HepG2 (cell line): Measurements from ENCODE around the gene BMPR1B. TPM values are rescaled to one million over a fixed set of nuclear protein-coding genes. Genes with fewer than 3 reads are reported as not detected.

ENCODE experiments used
- ATAC-seq: fragments of 200-7000 bp; cut with Tn5 transposase; 3 replicates; pipeline ENCODE4 v1.9.1; 2020; ENCODE audit warnings: mild to moderate bottlenecking, moderate library complexity
- BruUV-seq: library from RNA; stranded (reverse); fragments of 400-500 nt; replicated peaks from 2 replicates; lab custom pipeline; 2021; lab: Mats Ljungman, UMichigan
- CTCF ChIA-PET: fragments of 300-600 bp; formaldehyde crosslinking; extraction: SDS; loops from one replicate; lab custom pipeline; 2021; ENCODE audit warnings: low total read pairs, inconsistent platforms, low intra/inter-chr PET ratio; lab: Yijun Ruan, JAX
- POLR2A ChIA-PET: fragments of 350-600 bp; sonication (Branson Sonifier 250); formaldehyde crosslinking; loops from one replicate; lab custom pipeline; 2020; ENCODE audit warnings: antibody characterized with exemption, inconsistent platforms; lab: Yijun Ruan, JAX
- DNase-seq: peaks from one replicate; pipeline ENCODE4 v3.0.0-alpha.2; 2015; ENCODE audit warnings: low spot score
- FAIRE-seq: peaks from 3 replicates; lab custom pipeline; 2011; peaks lifted over from hg19 to GRCh38; lab: Jason Lieb, UNC
- H2AFZ ChIP-seq: one replicate; pipeline ENCODE4 v1.6.1; 2011; ENCODE audit warnings: low read length, inconsistent platforms
- H3K27ac ChIP-seq: fragments of 300-600 bp; 3 replicates; pipeline ENCODE4 v1.8.0; 2011; ENCODE audit warnings: mixed run types, mild to moderate bottlenecking, mixed read lengths, low read length, inconsistent platforms; ENCODE audit not compliant: insufficient read depth; ENCODE audit errors: extremely low read length
- H3K27me3 ChIP-seq, 2 experiments: fragments of 200-600 bp in 1 of 2; 2 replicates in 1 of 2; 3 replicates in 1 of 2; pipeline versions ENCODE4 v1.6.0 to v1.8.0; 2011; ENCODE audit warnings: low read length in 2 of 2, mild to moderate bottlenecking in 2 of 2, moderate library complexity in 2 of 2, inconsistent platforms in 1 of 2; ENCODE audit not compliant: insufficient read depth in 2 of 2, control insufficient read depth in 1 of 2
- H3K36me3 ChIP-seq, 2 experiments: fragments of 200-600 bp in 1 of 2; replicated peaks in 1 of 2; 2 replicates in 1 of 2; 3 replicates in 1 of 2; pipeline versions ENCODE4 v1.5.1 to v1.8.0; 2011; ENCODE audit warnings: low read length in 2 of 2, inconsistent platforms in 1 of 2; ENCODE audit not compliant: insufficient read depth in 2 of 2, control insufficient read depth in 1 of 2
- H3K4me1 ChIP-seq: 2 replicates; pipeline ENCODE4 v1.5.1; 2012; ENCODE audit warnings: low read length, inconsistent platforms; ENCODE audit not compliant: insufficient read depth
- H3K4me2 ChIP-seq: 2 replicates; pipeline ENCODE4 v1.6.0; 2011; ENCODE audit warnings: low read depth, low read length, inconsistent platforms
- H3K4me3 ChIP-seq, 3 experiments: fragments of 200-600 bp in 1 of 3; sonication (generic), shearing (Covaris generic) in 1 of 3; replicated peaks in 1 of 3; 2 replicates each; pipeline ENCODE4 v1.5.1; 2011 to 2016; ENCODE audit warnings: low read length in 3 of 3, inconsistent platforms in 2 of 3, low read depth in 2 of 3, mild to moderate bottlenecking in 2 of 3, control low read depth in 1 of 3, mixed read lengths in 1 of 3; ENCODE audit not compliant: insufficient read depth in 1 of 3
- H3K79me2 ChIP-seq: one replicate; pipeline ENCODE4 v1.6.1; 2011; ENCODE audit warnings: low read length, inconsistent platforms; ENCODE audit not compliant: insufficient read depth
- H3K9ac ChIP-seq: 2 replicates; pipeline ENCODE4 v1.6.0; 2011; ENCODE audit warnings: mild to moderate bottlenecking, low read depth, low read length, inconsistent platforms; ENCODE audit not compliant: insufficient read depth
- H3K9me3 ChIP-seq: 2 replicates; pipeline ENCODE4 v1.5.1; 2012; ENCODE audit warnings: mild to moderate bottlenecking, low read length
- H4K20me1 ChIP-seq: 2 replicates; pipeline ENCODE4 v1.6.0; 2011; ENCODE audit warnings: inconsistent platforms, mild to moderate bottlenecking, low read length, moderate library complexity; ENCODE audit not compliant: insufficient read depth
- CEBPG ChIP-seq: IDR thresholded peaks from 2 replicates; pipeline ENCODE4 v1.6.1; 2016
- CREB1 ChIP-seq, 2 experiments: fragments of 450-650 bp in 1 of 2; IDR thresholded peaks; 2 replicates each; pipeline ENCODE4 v1.6.1; 2016 to 2017; ENCODE audit warnings: control low read depth in 1 of 2, mild to moderate bottlenecking in 1 of 2, missing compliant biosample characterization in 1 of 2, missing genetic modification characterization in 1 of 2
- GZF1 ChIP-seq: sonication (generic); formaldehyde crosslinking; IDR thresholded peaks from 2 replicates; pipeline ENCODE4 v1.5.1; 2020; ENCODE audit warnings: mild to moderate bottlenecking, missing genetic modification reagents
- HIVEP1 ChIP-seq: sonication (generic); formaldehyde crosslinking; IDR thresholded peaks from 2 replicates; pipeline ENCODE4 v1.4.0; 2020; ENCODE audit warnings: mild to moderate bottlenecking, missing genetic modification reagents
- PCBP1 ChIP-seq: fragments of 200-400 bp; formaldehyde crosslinking; IDR thresholded peaks from 2 replicates; pipeline ENCODE4 v1.6.1; 2017; ENCODE audit warnings: mild to moderate bottlenecking, low read depth, low read length, borderline replicate concordance
- POLR2AphosphoS2 ChIP-seq: IDR thresholded peaks from 2 replicates; pipeline ENCODE4 v1.6.1; 2011; ENCODE audit warnings: low read depth, low read length, improper control_type of control experiment
- RBFOX2 ChIP-seq: fragments of 200-400 bp; formaldehyde crosslinking; IDR thresholded peaks from 2 replicates; pipeline ENCODE4 v1.6.1; 2017; ENCODE audit warnings: low read depth, mild to moderate bottlenecking, low read length
- RFX5 ChIP-seq: IDR thresholded peaks from 2 replicates; pipeline ENCODE4 v1.6.1; 2011; ENCODE audit warnings: low read depth, low read length, improper control_type of control experiment
- TFDP1 ChIP-seq: IDR thresholded peaks from 2 replicates; pipeline ENCODE4 v1.6.1; 2016; ENCODE audit warnings: missing compliant biosample characterization, missing genetic modification reagents, borderline replicate concordance
- ZNF33B ChIP-seq: sonication (generic); formaldehyde crosslinking; IDR thresholded peaks from 2 replicates; pipeline ENCODE4 v1.5.1; 2020; ENCODE audit warnings: mild to moderate bottlenecking, missing genetic modification reagents
- WGBS: methylation state at CpG from one replicate; pipeline ENCODE4 v1.1.6; 2017; ENCODE audit warnings: low lambda C conversion rate; 5-methylcytosine and 5-hydroxymethylcytosine counted together
- in situ Hi-C: cut with HindIII; loops from 2 replicates; pipeline ENCODE4 v1.10.0; 2017; ENCODE audit warnings: low pct_unique_long_range_greater_than_20kb; ENCODE audit not compliant: extremely low pct_ligation_motif_present
- intact Hi-C: fragments of 100-400 bp; cut with micrococcal nuclease; formaldehyde crosslinking; loops from one replicate; pipeline ENCODE4 v1.10.0; 2022; ENCODE audit not compliant: unreplicated experiment
- polyA plus RNA-seq, 8 experiments: library from polyadenylated mRNA; depleted of rRNA in 3 of 8; stranded (reverse) in 7 of 8; unstranded in 1 of 8; fragments of >200 nt; fragmentation: Illumina TruSeq in 4 of 8; extraction: Trizol in 4 of 8; gene quantifications; 2 replicates each; pipeline versions ENCODE4 v1.2.1 to v1.2.3, GENCODE V29; 2011 to 2016; ENCODE audit warnings: low read depth in 4 of 8, missing spikeins in 1 of 8, mixed read lengths in 1 of 8; ENCODE audit not compliant: insufficient read depth in 1 of 8
- total RNA-seq, 5 experiments: library from RNA; depleted of rRNA; stranded (reverse); fragments of >200 nt; fragmentation: Illumina TruSeq; extraction: Trizol; gene quantifications; 2 replicates each; pipeline ENCODE4 v1.2.3, GENCODE V29; 2016; ENCODE audit warnings: low read depth in 1 of 5
- TF ChIP-seq, protein P1 (sequence below): sonication (generic); formaldehyde crosslinking; IDR thresholded peaks from 2 replicates; pipeline ENCODE4 v1.5.0; 2020; ENCODE audit warnings: mild to moderate bottlenecking, missing genetic modification reagents

BMPR1B gene
- total and polyA plus RNA-seq, 2 of the 13 experiments (the other 11 are each of a cell fraction or from before 2014, with no cell fraction given): 0.07 TPM; not detected in 1

DNA sequence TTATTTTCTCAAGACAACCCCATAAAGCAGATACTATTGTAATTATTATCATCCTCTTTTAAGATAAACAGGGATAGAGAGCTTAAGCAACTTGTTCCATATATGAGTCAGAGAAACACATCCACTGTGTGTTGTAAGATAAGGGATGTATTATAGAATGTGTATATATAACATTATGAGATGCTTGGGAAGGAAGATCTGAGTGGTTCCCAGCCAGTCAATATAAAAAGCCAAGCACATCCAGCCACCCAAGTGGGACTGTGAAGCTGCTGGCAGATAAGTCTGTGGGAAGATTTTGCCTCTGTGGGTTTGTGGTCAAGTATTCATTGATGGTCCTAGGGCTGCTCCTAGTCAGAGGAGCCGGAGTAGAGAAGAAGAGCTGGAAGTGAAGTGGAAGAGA lies 16.5 kb upstream of the BMPR1B start:
- ATAC-seq: no peak
- intact Hi-C loops (no loop called here), in situ Hi-C loops (no loop called here)
- DNase-seq: no peak
- peaks cover 0 to 1% of the 10 kb centered on the region in 2 experiments; a peak in 1 of 5 replicates for H3K27me3 ChIP-seq
- no peak overlapping the region for H3K4me2 ChIP-seq
- H2AFZ ChIP-seq: no peak overlapping the region
- H3K4me3 ChIP-seq: no peak overlapping the region
- FAIRE-seq: no peak
- POLR2A ChIA-PET: no interaction called here
- no peak for TF ChIP-seq POLR2AphosphoS2
- TF ChIP-seq CREB1 (IDR thresholded peaks at IDR 0.05): no peak
- no peak for TF ChIP-seq CREB1 (CRISPR knock-in tag; IDR thresholded peaks at IDR 0.05)
- TF ChIP-seq GZF1 (CRISPR knock-in tag): no peak
- TF ChIP-seq RBFOX2: no peak
- TF ChIP-seq, protein P1, sequence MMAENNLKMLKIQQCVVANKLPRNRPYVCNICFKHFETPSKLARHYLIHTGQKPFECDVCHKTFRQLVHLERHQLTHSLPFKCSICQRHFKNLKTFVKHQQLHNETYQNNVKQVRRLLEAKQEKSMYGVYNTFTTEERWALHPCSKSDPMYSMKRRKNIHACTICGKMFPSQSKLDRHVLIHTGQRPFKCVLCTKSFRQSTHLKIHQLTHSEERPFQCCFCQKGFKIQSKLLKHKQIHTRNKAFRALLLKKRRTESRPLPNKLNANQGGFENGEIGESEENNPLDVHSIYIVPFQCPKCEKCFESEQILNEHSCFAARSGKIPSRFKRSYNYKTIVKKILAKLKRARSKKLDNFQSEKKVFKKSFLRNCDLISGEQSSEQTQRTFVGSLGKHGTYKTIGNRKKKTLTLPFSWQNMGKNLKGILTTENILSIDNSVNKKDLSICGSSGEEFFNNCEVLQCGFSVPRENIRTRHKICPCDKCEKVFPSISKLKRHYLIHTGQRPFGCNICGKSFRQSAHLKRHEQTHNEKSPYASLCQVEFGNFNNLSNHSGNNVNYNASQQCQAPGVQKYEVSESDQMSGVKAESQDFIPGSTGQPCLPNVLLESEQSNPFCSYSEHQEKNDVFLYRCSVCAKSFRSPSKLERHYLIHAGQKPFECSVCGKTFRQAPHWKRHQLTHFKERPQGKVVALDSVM (CRISPR knock-in tag): no peak
- TF ChIP-seq ZNF33B (CRISPR knock-in tag): no peak
- TF ChIP-seq PCBP1: no peak
- TF ChIP-seq HIVEP1 (CRISPR knock-in tag): no peak
- TF ChIP-seq CEBPG: no peak
- no peak for TF ChIP-seq TFDP1 (CRISPR knock-in tag)
- no peak for TF ChIP-seq RFX5
- TF ChIP-seq, all 625 proteins: peak for 0
- no peaks in the 10 kb centered on the region for H4K20me1 ChIP-seq
- no peaks in the 10 kb centered on the region for H3K79me2 ChIP-seq
- CTCF ChIA-PET: no interaction called here
- no peak overlapping the region for H3K9ac ChIP-seq
- no TSS peak for BruUV-seq
- 5% methylated on average over 1 of the region's 1 CpG for WGBS
- H3K36me3 ChIP-seq: no peaks in the 10 kb centered on the region
- H3K27ac ChIP-seq: no peak overlapping the region
- no peaks in the 10 kb centered on the region for H3K4me1 ChIP-seq
- no peaks in the 10 kb centered on the region for H3K9me3 ChIP-seq
